ENCODE measurements around the gene CPB2.

DNA sequence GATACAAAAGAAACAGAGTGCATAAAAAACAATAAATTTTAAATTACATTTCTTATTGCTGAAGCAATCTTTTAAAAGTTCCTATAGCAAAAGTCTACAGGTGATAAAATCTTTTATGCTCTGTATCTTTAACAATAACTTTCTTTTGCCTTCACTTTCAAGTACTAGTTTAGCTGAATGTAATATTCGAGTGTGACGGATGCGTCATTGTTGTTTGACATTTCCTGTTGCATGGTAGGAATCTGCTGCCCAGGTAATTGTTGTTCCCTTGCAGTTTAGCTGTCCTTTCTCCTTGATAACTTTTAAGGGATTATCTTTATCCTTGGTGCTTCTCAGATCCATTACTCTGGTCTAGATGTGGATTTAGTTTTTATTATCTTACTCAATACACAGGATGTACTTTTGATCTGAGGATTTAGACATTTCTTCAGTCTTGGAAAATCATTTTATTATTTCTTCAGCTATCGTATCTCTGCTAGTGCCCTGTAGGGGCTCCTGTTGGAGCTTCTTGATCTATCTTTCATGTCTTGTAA, 2.1 kb upstream of the CPB2 start:
- TF ChIP-seq CTCF (IDR thresholded peaks at IDR 0.05) (no peak), ZFX (IDR thresholded peaks at IDR 0.05; ENCODE audit: borderline replicate concordance) (no peak)

All from 22Rv1 (cell line).